Neuronal stem cell (in vitro differentiated cells): Measurements from ENCODE around the gene CDPF1.

Experiments
- DNase-seq: peaks from one replicate; pipeline ENCODE4 v3.0.0-alpha.2; 2013; ENCODE audit warnings: low spot score
- H2AFZ ChIP-seq: one replicate; pipeline ENCODE4 v1.6.1; 2013; ENCODE audit warnings: mild to moderate bottlenecking, low read length, inconsistent platforms
- H2AK5ac ChIP-seq: 2 replicates; pipeline ENCODE4 v1.6.1; 2013; ENCODE audit warnings: low read depth, mild to moderate bottlenecking, inconsistent platforms, low read length, moderate library complexity, mixed read lengths
- H2BK120ac ChIP-seq: 2 replicates; pipeline ENCODE4 v1.6.1; 2013; ENCODE audit warnings: low read depth, mild to moderate bottlenecking, inconsistent platforms, low read length, moderate library complexity, mixed read lengths
- H2BK12ac ChIP-seq: one replicate; pipeline ENCODE4 v1.6.1; 2013; ENCODE audit warnings: low read length, inconsistent platforms
- H2BK15ac ChIP-seq: 2 replicates; pipeline ENCODE4 v1.6.1; 2013; ENCODE audit warnings: mild to moderate bottlenecking, low read length, inconsistent platforms, mixed read lengths
- H2BK5ac ChIP-seq: one replicate; pipeline ENCODE4 v1.6.1; 2013; ENCODE audit warnings: inconsistent platforms, mild to moderate bottlenecking, low read length, moderate library complexity
- H3K14ac ChIP-seq: one replicate; pipeline ENCODE4 v1.6.1; 2013; ENCODE audit warnings: low read length, inconsistent platforms
- H3K18ac ChIP-seq: 2 replicates; pipeline ENCODE4 v1.6.1; 2013; ENCODE audit warnings: low read length, inconsistent platforms
- H3K23ac ChIP-seq: 2 replicates; pipeline ENCODE4 v1.6.1; 2013; ENCODE audit warnings: low read depth, mild to moderate bottlenecking, mixed read lengths, low read length, inconsistent platforms; ENCODE audit not compliant: poor library complexity
- H3K27ac ChIP-seq: replicated peaks from 3 replicates; pipeline ENCODE4 v1.5.1; 2013; ENCODE audit warnings: low read length, inconsistent platforms
- H3K27me3 ChIP-seq, 3 experiments: 2 replicates each; pipeline ENCODE4 v1.6.1; 2013; ENCODE audit warnings: low read length in 3 of 3, mild to moderate bottlenecking in 2 of 3, inconsistent platforms in 1 of 3, low read depth in 1 of 3, mixed read lengths in 1 of 3, moderate library complexity in 1 of 3; ENCODE audit not compliant: control insufficient read depth in 3 of 3, insufficient read depth in 3 of 3
- H3K36me3 ChIP-seq, 2 donors: replicated peaks in 1 of 2; 2 replicates each; pipeline ENCODE4 v1.6.1; 2013; ENCODE audit warnings: low read length in 2 of 2; ENCODE audit not compliant: control insufficient read depth in 2 of 2, insufficient read depth in 2 of 2
- H3K4ac ChIP-seq: 2 replicates; pipeline ENCODE4 v1.6.1; 2013; ENCODE audit warnings: inconsistent platforms, mild to moderate bottlenecking, low read length, moderate library complexity
- H3K4me1 ChIP-seq, 2 donors: 1 replicate in 1 of 2; 2 replicates in 1 of 2; pipeline ENCODE4 v1.6.1; 2013; ENCODE audit warnings: low read length in 2 of 2, low read depth in 1 of 2; ENCODE audit not compliant: control insufficient read depth in 2 of 2, insufficient read depth in 1 of 2
- H3K4me2 ChIP-seq: one replicate; pipeline ENCODE4 v1.6.1; 2013; ENCODE audit warnings: mild to moderate bottlenecking, low read length, inconsistent platforms; ENCODE audit not compliant: insufficient read depth, poor library complexity, severe bottlenecking
- H3K4me3 ChIP-seq, 2 donors: 2 replicates each; pipeline ENCODE4 v1.5.1; 2013; ENCODE audit warnings: low read length in 2 of 2, mild to moderate bottlenecking in 2 of 2, inconsistent platforms in 1 of 2, moderate library complexity in 1 of 2
- H3K79me1 ChIP-seq: one replicate; pipeline ENCODE4 v1.6.1; 2013; ENCODE audit warnings: low read depth, mild to moderate bottlenecking, inconsistent platforms, low read length, moderate library complexity
- H3K9ac ChIP-seq: one replicate; pipeline ENCODE4 v1.6.1; 2013; ENCODE audit warnings: mild to moderate bottlenecking, low read depth, low read length, inconsistent platforms; ENCODE audit not compliant: poor library complexity
- H3K9me3 ChIP-seq, 2 donors: replicated peaks in 1 of 2; 2 replicates each; pipeline versions ENCODE3 to v1.6.1; 2013; ENCODE audit warnings: low read length in 2 of 2, mild to moderate bottlenecking in 2 of 2, inconsistent platforms in 1 of 2, low read depth in 1 of 2, mixed read lengths in 1 of 2, moderate library complexity in 1 of 2; ENCODE audit not compliant: control insufficient read depth in 2 of 2, insufficient read depth in 1 of 2
- H4K8ac ChIP-seq: one replicate; pipeline ENCODE4 v1.6.1; 2013; ENCODE audit warnings: low read depth, mild to moderate bottlenecking, inconsistent platforms, low read length, moderate library complexity
- H4K91ac ChIP-seq: one replicate; pipeline ENCODE4 v1.6.1; 2013; ENCODE audit warnings: low read length, low read depth, mild to moderate bottlenecking, inconsistent platforms; ENCODE audit not compliant: poor library complexity
- WGBS, 2 donors: extraction: QIAGEN DNeasy Blood & Tissue Kit; methylation state at CpG; one replicate each; pipeline ENCODE4 v1.1.7; 2013; ENCODE audit warnings: missing lambda C conversion rate in 2 of 2, mixed read lengths in 1 of 2; ENCODE audit not compliant: insufficient read length in 2 of 2, insufficient replicate concordance in 1 of 2; ENCODE audit errors: extremely low coverage in 2 of 2; 5-methylcytosine and 5-hydroxymethylcytosine counted together

Gene CDPF1

GRCh38 chr22:46293577-46294260 is 43.6 kb upstream of the CDPF1 start:
- Histone ChIP-seq H2BK120ac (no peak overlapping the region), H3K23ac (no peak overlapping the region), H3K4me1 (peaks cover 10 to 13% of the 10 kb centered on the region in 2 donors), H3K27ac (no peak overlapping the region), H4K91ac (no peak overlapping the region), H2AFZ (no peak overlapping the region), H3K14ac (no peak overlapping the region), H3K4ac (no peak overlapping the region), H3K9me3 (peaks cover 0 to 2% of the 10 kb centered on the region in 2 donors), H4K8ac (no peak overlapping the region), H2BK5ac (no peak overlapping the region), H3K18ac (no peak overlapping the region), H2BK15ac (no peak overlapping the region), H3K79me1 (no peaks in the 10 kb centered on the region), H3K27me3 (no peaks in the 10 kb centered on the region), H3K4me3 (no peak overlapping the region), H3K9ac (no peak overlapping the region), H2BK12ac (no peak overlapping the region), H3K4me2 (no peak overlapping the region), H3K36me3 (peaks cover 7 to 46% of the 10 kb centered on the region in 2 donors), H2AK5ac (no peak overlapping the region)
- DNase-seq = no peak
- no CpG with 5 or more reads among the region's 11 CpGs for WGBS, 2 donors

GRCh38 chr22:46292732-46293131 is 42.6 kb upstream of the CDPF1 start:
- Histone ChIP-seq H3K4me3 (no peak overlapping the region), H2AK5ac (no peak overlapping the region), H3K9me3 (peaks cover 0 to 2% of the 10 kb centered on the region in 2 donors), H3K79me1 (no peaks in the 10 kb centered on the region), H3K4me1 (peaks cover 7 to 10% of the 10 kb centered on the region in 2 donors), H3K14ac (no peak overlapping the region), H4K8ac (no peak overlapping the region), H3K27ac (no peak overlapping the region), H2BK120ac (no peak overlapping the region), H3K36me3 (peaks cover 4 to 46% of the 10 kb centered on the region in 2 donors), H4K91ac (no peak overlapping the region), H3K4ac (no peak overlapping the region), H3K18ac (no peak overlapping the region), H3K4me2 (no peak overlapping the region), H2AFZ (no peak overlapping the region), H2BK5ac (no peak overlapping the region), H3K9ac (no peak overlapping the region), H3K27me3 (no peaks in the 10 kb centered on the region), H2BK12ac (no peak overlapping the region), H3K23ac (no peak overlapping the region), H2BK15ac (no peak overlapping the region)
- WGBS, 2 donors = no CpG with 5 or more reads among the region's 14 CpGs
- DNase-seq = no peak

- Histone ChIP-seq H3K4me1 (peaks cover 7 to 8% of the 10 kb centered on the region in 2 donors), H2BK5ac (no peak overlapping the region), H3K14ac (no peak overlapping the region), H3K9me3 (peaks cover 0 to 2% of the 10 kb centered on the region in 2 donors), H4K8ac (no peak overlapping the region), H3K23ac (no peak overlapping the region), H2BK120ac (no peak overlapping the region), H2AK5ac (no peak overlapping the region), H3K18ac (no peak overlapping the region), H2AFZ (no peak overlapping the region), H3K79me1 (no peaks in the 10 kb centered on the region), H3K9ac (no peak overlapping the region), H2BK12ac (no peak overlapping the region), H4K91ac (no peak overlapping the region), H3K4me3 (no peak overlapping the region), H3K36me3 (peaks cover 4 to 45% of the 10 kb centered on the region in 2 donors), H3K4ac (no peak overlapping the region), H3K27ac (no peak overlapping the region), H3K4me2 (no peak overlapping the region), H3K27me3 (no peaks in the 10 kb centered on the region), H2BK15ac (no peak overlapping the region)
- WGBS, 2 donors = no CpG with 5 or more reads among the region's 3 CpGs
- DNase-seq = no peak
These were observed 42.1 kb upstream of the CDPF1 start for GRCh38 chr22:46292173-46292572.

GRCh38 chr22:46290843-46291785 is 41.0 kb upstream of the CDPF1 start:
- Histone ChIP-seq H3K4ac (no peak overlapping the region), H2AK5ac (peak overlapping the region; percentile 63), H2BK12ac (no peak overlapping the region), H2BK15ac (no peak overlapping the region), H2AFZ (no peak overlapping the region), H3K9ac (peak overlapping the region; percentile 78), H3K79me1 (peaks cover 1% of the 10 kb centered on the region), H2BK120ac (no peak overlapping the region), H3K23ac (peak overlapping the region; percentile 80), H3K18ac (peak overlapping the region; percentile 38), H4K8ac (no peak overlapping the region), H4K91ac (no peak overlapping the region), H3K36me3 (peaks cover 4 to 55% of the 10 kb centered on the region in 2 donors), H2BK5ac (no peak overlapping the region), H3K4me3 (peak overlapping the region in 1 of 2 donors; percentile 4), H3K27ac (no peak overlapping the region), H3K9me3 (peaks cover 0 to 2% of the 10 kb centered on the region in 2 donors), H3K14ac (peak overlapping the region; percentile 97), H3K27me3 (no peaks in the 10 kb centered on the region), H3K4me2 (no peak overlapping the region), H3K4me1 (peaks cover 6 to 7% of the 10 kb centered on the region in 2 donors)
- WGBS, 2 donors = no CpG with 5 or more reads among the region's 23 CpGs
- no peak for DNase-seq
